DOHH2 (cell line): ENCODE measurements around the gene SRGAP1.

Experiments used
- EZH2phosphoT487 ChIP-seq: fragments of 200-600 bp; sonication (generic); IDR thresholded peaks from 2 replicates; pipeline ENCODE4 v1.6.1; 2017; ENCODE audit warnings: borderline replicate concordance, mild to moderate bottlenecking, antibody characterized with exemption, low read length, moderate library complexity, mixed read lengths
- TF ChIP-seq, protein P1 (sequence below): fragments of 200-600 bp; sonication (generic); IDR thresholded peaks from one replicate; pipeline ENCODE4 v1.5.1; 2014; ENCODE audit warnings: antibody characterized with exemption, mild to moderate bottlenecking, low read depth, low read length; ENCODE audit not compliant: poor library complexity, severe bottlenecking

DNA sequence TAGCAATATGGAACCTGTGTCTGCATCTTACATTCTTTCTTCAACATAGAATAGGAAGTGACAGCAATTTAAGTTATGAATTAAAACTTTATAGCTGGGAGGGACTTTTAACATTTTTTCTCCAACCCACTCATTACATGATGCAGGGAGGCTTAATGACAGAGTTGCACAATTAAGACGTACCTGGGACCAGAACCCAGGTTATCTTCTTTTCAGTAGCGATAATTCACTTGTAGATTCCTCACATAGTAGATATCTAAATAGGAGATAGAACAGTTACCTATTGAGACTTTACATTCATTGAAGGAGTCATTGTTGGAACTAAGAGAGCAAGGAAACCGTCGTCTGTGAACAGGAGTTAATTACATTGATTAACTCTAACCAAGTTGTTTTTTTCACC is 5.1 kb downstream of the SRGAP1 start:
- TF ChIP-seq, protein P1, sequence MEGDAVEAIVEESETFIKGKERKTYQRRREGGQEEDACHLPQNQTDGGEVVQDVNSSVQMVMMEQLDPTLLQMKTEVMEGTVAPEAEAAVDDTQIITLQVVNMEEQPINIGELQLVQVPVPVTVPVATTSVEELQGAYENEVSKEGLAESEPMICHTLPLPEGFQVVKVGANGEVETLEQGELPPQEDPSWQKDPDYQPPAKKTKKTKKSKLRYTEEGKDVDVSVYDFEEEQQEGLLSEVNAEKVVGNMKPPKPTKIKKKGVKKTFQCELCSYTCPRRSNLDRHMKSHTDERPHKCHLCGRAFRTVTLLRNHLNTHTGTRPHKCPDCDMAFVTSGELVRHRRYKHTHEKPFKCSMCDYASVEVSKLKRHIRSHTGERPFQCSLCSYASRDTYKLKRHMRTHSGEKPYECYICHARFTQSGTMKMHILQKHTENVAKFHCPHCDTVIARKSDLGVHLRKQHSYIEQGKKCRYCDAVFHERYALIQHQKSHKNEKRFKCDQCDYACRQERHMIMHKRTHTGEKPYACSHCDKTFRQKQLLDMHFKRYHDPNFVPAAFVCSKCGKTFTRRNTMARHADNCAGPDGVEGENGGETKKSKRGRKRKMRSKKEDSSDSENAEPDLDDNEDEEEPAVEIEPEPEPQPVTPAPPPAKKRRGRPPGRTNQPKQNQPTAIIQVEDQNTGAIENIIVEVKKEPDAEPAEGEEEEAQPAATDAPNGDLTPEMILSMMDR: no peak
- TF ChIP-seq EZH2phosphoT487: no peak
